Stimulated activated CD8-positive, alpha-beta memory T cell treated with anti-CD3 and anti-CD28 coated beads, Interleukin-2, amount 100 ng/mL, for 1 hour (primary cell): ENCODE data around the gene MS4A6E.
A peak's percentile ranks its signal among the peaks of the same experiment; 100 is the strongest.
"Not testable (repeated sequence)": the region's sequence is repeated elsewhere in the genome, so short reads cannot be mapped to it uniquely, and the experiment has no call there.

Experiments
- DNase-seq, 2 donors: peaks; one replicate each; pipeline ENCODE4 v3.0.0-alpha.2; 2020; ENCODE audit warnings: low read depth in 2 of 2

MS4A6E gene, protein sequence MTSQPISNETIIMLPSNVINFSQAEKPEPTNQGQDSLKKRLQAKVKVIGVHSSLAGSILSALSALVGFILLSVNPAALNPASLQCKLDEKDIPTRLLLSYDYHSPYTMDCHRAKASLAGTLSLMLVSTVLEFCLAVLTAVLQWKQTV

DNA sequence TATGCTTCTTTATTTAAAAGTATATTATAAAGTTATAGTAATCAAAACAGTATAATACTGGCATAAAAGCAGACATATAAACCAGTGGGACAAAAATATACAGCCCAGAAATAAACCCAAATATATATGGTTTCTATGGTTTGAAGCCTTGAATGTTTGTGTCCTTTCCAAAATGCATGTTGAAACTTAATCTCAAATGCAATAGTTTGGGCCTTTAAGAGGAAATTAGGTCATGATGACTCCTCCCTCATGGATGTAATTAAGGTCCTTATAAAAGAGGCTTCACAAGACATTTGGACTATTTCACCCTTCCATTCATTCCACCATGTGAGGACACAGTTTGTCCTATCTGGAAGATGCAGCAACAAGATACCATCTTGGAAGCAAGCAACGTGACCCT lies at the start of gene MS4A6E:
MS4A6E (plus strand) TSS at position 301 of the 400 bp plus-strand sequence. CDS start 7,641 bp downstream, outside the sequence.
- DNase-seq, result no peak

DNA sequence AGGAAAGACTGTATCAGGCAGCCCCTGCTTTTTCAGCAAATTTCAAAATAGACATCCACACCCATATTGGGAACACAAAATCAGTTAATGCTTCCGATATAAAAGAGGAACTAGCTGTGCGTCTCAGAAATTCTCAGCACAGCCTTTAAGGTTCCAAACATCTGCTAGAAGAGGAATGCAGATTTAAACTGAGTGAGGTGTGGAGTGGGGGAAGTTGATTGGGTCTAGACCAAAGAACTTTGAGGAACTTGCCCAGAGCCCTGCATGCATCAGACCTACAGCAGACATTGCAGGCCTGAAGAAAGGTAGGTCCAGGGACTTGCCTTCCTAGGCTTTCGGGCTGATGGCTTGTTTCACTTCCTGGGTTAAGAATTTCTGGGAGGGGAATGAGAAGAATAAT lies 46.6 kb upstream of the MS4A6E start, which contains the start of gene MS4A4A:
MS4A4A (plus strand) TSS at position 255 of the 400 bp plus-strand sequence; CDS start at position 265, 10 bp downstream.
- no peak for DNase-seq

DNA sequence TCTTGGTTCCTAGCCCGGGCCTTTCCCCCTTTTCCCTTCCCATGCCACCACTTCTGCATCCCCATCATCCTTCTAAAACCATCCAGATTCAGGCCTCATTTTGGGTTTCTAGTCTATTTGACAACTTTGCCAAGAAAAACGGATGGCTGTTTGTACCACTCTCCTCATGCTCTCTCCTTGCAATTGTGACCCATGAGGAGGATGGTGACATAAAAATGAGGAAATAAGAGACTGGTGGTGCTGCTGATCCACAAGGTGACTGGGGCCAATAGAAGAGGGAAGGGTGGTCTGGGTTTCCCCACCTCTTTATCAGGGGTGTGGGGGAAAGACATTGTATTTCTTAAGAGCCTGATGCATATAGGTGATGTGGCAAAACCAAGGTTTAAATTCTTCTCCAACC lies 45.6 kb upstream of the MS4A6E start:
- DNase-seq, result no peak

DNA sequence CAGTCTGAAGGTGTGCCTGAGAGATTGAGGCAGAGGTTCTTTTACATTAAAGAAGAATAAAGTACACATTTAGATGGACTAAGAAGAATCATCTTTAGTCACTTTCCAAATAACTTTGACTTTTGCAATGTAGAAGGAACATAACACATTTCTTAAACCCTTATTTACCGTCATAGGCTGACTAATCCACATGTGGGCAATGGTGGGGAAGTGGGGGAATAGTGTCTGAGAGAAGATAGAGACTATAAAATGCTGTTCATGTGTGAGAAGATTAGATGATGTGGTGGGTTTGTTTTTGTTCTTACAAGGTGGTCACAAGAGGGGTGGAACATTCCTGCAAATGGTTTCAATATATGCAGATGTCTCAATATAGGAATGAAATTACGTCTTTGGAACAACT lies 44.8 kb upstream of the MS4A6E start:
- DNase-seq, result no peak

DNA sequence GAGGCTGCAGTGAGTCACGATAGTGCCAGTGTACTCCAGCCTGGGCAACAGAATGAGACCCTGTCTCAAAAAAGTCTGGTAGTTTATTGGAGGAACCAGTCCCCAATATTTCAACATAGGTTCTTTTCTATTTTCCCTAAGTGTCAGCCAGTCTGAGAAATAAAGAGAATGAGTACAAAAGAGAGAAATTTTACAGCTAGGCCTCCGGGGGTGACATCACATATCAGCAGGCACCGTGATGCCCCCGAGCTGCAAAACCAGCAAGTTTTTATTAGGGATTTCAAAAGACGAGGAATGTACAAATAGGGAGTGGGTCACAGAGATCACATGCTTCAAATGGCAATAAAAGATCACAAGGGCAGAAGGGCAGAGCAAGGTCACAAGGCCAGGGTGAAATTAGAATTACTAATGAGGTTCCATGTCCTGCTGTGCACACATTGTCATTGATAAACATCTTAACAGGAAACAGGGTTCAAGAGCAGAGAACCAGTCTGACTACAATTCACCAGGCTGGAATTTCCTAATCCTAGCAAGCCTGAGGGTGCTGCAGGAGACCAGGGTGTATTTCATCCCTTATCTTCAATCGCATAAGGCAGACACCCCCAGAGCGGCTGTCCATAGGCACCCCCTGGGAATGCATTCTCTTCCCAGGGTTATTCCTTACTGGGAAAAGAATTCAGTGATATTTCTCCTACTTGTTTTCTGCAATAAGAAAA lies 41.5 kb upstream of the MS4A6E start:
- not testable (repeated sequence) for DNase-seq

DNA sequence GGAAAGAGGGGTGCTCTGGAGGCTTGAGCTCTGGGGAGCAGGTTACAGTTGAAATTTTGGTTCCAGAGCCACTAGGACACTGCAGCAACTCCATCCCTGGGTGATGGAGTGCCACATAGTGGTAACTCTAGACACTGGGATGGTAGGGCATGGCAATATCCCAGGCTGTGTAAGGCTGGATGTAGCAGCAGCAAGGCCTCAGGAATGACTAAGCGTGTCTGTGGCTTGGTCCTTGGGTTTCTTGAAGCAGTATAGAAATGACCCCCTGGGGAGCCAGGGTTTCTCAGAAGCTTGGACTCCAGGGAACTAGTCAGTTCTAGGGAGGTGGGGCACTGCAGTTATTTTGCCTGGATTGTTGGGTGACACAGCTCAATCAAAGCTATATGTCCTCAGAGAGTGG lies 38.5 kb upstream of the MS4A6E start:
- DNase-seq, result no peak

DNA sequence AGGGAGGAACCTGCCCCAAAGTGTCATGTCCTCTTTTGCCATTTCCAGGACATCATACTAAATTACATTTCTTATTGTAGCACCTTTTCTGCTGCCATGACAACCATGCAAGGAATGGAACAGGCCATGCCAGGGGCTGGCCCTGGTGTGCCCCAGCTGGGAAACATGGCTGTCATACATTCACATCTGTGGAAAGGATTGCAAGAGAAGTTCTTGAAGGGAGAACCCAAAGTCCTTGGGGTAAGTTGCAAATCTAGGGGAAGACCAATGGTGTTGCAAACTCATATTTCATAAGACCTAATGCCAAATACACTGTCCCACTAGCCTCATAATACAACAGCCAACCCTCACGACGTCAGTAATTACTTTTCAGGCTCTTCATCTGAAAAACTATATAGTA lies 34.9 kb upstream of the MS4A6E start:
- no peak for DNase-seq

DNA sequence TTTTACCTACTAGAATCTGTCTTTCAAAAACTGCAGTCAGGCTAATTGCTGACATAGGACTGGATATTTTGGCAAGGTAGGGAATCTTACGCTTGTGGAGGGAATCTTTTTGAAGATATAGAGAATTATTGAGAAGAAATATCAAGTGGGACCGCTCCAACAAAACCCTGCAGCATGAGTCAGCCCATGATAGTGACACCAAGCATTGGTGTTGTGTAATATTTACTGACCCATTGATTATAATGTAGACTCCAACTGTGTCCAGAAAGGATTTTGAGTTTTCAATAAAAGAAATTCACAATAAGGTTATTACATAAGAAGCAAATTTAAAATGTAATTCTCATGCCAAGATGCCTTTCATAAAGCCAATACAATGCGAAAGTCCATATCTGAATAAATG lies 25.9 kb upstream of the MS4A6E start:
- no peak for DNase-seq

DNA sequence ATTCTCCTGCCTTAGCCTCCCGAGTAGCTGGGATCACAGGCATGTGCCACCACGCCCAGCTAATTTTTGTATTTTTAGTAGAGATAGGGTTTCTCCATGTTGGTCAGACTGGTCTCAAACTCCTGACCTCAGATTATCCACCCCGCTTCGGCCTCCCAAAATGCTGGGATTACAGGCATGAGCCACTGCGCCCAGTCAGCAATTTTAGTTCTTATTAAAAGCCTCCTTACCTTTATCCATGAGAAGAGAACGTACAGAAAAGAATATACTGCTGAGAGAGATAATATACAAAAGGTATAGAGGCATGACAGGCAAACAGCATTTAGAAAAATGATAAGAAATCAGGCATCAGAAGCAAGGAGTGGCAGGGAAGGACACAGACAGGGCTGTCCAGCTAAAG lies 25.2 kb upstream of the MS4A6E start:
- DNase-seq, result not testable (repeated sequence)

DNA sequence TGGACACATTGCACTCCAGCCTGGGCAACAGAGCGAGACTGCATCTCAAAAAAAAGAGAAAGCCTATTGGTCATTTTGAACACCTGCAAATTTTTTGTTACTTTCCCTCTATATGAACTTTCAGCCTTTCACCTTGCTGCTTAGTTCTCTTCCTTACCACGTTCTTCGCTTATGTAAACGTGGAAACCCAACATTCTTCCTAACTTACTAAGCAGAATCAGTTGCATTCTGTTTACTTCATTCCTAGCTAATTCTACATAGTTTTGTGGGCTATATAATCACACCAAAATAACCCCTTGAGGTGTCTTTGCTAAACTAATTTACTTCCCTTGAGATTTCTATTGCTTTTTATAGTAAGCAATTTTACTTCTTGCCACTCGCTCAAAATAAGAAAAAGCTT lies 23.4 kb upstream of the MS4A6E start:
- DNase-seq, result no peak

DNA sequence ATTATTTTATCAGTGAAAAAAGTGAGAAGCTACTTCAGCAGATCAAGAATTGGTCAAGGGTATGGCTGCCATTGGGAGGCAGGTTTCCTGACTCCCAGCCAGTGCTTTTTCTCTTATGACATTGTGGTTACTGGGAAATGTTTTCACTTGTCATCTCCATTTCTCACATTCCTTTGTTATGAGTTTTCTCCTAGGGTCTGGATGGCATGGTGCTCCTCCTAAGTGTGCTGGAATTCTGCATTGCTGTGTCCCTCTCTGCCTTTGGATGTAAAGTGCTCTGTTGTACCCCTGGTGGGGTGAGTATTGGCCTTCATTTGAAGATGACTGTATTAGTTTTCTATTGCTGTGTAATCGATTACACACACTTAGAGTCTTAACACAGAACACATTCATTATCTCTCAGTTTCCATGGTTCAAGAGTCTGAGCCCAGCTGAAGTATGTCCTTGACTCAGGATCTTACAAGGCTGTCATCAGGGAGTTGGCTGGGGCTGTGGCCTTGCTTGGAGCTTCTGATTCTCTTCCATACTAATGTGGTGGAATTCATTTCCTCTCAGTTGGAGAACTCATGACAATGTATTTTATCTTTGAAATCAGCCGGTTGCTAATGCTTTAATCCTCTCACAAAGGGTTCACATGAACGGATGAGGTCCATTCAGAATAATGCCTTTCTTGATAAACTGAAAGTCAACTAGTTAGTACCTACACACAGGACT lies 21.0 kb upstream of the MS4A6E start:
- DNase-seq, result no peak

DNA sequence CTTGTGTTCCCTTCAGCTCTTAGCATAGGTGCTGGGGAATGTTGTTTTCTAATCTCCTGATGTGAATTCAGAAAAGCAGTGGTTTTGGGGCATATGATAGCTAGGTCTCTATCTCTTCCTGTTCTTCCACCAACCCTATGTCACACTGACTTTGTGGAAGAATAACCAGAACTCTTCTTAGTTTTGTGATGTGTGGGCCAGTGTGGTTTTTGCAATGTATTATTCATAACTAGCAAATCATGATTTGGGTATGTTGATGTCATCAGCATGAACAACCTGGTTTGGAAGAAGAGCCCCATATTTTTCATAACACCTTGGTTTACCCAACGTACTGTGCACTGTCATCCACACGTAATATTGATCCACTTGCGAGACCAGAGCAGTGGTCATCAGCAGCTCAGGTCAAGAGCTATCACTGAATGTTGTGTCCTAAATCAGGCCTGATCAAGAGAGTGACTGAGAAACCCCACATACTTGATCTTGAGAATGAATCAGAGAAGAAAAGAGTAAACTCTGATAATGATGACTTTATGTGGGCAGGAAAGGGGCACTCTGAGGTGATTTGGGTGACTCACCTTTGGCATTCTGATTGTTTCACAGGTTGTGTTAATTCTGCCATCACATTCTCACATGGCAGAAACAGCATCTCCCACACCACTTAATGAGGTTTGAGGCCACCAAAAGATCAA lies 19.4 kb upstream of the MS4A6E start:
- no peak for DNase-seq

DNA sequence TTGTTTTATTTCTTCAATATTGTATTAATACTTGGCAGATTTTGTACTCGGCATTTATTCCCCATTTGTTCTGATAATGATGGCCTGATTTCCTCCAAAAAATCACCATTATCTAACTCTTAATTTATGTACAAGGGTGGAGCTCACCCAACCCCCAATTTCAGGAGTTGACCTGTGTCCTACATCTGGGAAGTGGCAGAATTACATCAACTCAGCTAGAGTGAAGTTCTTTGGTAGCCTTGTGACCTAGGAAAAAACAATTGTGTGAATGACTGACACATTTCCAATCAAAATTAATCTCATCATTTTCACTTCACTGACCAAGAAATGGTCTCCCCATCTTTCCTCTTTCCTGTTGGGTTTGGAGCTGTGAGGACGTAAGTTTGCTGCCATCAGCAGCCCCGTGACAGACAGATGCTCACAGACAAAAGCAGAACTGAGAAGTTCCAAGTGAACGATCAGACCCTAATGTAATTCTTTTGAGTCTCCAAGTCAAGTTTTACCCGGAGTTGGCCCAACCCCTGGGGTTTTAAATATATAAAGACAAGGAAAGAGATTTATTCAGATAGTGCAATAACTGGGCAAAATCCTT lies 16.6 kb upstream of the MS4A6E start:
- no peak for DNase-seq

DNA sequence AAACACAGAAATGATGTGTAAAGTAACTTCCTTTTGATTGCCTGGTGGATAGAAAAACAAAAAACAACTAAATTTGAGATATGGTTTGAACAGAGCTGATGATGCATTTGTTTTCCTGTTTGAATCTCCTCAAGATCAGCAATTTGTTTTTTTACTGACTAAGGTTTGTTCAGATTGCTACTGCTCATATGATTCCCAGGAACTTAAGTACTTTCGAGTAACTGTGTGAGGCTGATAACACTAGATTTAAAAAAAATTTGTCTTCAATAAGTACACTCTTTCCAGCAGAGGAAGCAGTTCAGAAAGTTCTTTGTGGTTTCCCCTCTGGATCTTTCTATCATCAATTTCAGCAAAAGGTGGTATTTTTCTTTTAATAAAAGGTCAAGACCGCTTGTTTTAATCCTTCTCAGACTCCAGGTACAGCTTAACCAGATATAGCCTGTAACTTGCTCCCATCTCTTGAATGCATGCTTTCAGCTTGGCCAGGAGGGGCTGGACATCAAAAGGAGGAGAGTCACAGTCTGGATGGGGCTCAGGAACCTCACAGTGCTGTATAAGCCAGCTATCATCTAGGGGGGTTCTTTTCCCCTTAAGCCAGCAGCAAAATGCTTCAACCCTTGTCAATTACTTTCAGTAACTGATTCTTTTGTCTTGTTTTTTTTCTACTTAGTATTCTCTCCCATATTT lies 12.3 kb upstream of the MS4A6E start:
- no peak for DNase-seq

DNA sequence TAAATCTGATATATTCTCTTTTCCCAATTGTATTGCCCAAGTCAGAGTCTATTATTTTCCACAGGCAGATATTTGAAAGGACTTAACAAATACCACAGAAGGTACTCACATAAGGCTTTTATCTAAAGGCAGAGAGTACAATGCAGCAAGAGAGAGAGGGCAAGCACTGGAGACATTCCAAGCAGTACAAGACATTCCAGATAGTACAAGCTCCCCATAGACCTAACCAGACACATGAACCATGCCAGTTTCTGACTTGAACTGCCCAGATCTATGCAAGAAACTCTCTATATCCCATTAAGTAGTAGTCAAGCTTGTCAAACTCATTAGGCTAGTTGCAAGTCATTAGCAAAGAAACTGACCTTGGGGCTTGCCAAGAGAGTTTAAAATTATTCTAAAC lies 11.2 kb upstream of the MS4A6E start:
- DNase-seq, result no peak

DNA sequence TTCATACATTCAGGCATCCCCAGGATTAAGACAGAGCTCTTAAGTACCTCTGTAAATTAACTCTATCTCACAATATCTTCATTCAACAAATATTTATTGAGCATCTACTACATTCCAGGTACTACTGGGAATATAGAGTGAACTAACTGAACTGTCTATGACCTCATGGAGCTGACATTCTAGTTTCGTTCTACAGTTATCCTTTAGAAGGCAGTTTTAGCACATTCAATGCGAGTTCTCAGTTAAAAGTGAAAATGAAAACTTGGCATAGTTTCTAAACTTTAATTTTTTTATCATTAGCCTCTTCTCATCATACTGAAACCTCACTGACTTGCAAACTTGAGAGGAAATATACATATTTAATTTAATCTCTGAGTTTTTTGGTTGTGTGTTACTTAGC lies 10.7 kb upstream of the MS4A6E start:
- DNase-seq, result no peak

DNA sequence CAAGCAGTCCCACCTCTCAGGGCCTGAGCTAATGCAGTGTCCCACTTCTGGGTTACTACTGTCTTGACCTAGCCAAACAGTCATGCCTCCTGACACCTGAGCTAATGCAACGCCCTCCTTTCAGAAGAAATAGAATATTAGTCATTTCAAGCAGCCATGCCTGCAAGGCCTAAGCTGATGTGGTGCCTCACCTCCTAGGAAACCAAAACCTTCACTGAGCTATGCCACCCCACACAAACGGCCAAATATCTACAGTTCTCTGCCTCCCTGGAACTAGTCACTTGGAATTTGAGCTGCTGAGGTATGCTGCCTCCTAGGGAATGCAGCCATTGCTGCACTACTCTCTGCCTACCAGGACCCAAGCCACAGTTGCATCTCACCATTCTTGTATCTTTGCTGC lies 8.3 kb upstream of the MS4A6E start:
- no peak for DNase-seq

DNA sequence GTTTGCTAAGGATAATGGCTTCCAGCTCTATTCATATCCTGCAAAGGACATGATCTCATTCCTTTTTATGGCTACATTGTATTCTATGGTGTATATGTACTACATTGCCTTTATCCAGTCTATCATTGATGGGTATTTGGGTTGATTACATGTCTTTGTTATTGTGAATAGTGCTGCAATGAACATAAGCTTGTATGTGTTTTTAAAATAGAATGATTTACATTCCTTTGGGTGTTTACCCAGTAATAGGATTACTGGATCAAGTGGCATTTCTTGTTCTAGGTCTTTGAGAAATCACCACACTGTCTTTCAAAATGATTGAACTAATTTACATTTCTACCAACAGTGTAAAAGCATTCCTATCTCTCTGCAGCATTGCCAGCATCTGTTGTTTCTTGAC lies 6.0 kb upstream of the MS4A6E start:
- no peak for DNase-seq

DNA sequence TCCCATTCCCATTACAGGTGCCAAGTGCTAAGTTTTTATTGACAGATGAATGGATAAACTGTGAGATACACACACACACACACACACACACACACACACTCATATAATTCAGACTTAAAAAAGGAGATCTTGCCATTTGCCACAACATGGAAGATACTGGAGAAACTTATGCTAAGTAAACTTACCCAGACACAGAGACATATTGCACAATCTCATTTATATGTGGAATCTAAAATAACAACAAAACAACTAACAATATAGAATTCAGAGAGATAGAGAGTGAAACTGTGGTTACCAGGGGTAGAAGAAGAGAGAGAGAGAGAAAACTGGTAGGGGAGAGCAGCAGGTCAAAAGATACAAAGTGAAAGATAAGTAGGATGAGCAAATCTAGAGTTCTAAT lies 1.4 kb downstream of the MS4A6E start:
- no peak for DNase-seq

DNA sequence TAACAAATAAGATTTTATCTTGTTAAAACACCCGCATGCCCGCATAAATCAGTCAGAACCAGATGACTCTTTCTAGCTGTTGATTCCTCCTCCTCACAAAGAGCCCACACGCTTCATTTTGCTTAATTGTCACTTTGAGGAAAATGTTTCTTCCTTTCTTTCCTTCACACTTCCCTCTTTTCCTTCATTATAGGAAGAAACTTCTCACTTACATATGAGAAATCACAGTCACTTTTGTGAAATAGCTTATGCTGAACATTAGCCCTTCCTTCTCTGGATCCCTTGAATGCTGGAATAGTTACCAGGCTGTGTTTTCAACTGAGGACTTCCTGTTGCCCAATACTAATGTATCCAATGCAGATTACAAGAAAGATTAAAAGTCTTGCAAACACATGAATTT lies 5.8 kb downstream of the MS4A6E start:
- DNase-seq, result no peak

DNA sequence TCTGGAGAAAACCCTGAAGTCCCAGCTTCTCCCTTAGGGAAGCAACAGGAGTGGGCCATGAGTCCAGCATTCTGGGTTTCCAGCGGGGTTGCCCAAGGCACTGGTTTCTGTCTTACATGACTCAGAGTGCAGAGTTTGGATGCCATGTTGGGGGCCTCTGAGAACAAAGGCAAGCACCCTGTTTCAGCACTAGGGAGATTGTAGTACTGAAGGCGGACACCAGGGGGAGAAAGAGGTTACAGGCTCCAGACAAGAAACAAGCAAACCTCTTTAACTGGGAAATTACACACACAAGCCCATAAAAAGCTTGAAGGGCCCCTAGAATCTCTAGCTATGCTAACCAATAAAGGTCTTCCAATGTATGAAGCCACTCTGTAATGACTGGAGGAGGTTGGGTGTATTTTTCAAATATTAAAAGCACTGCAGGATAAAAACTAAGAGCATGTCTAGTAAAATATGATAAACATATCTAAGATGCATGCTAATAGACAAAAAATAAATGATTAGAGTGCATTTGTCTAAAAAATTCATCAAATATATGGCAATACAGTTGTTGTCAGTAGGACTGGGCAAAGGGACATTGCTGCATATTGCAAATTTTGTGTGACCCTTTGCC lies 7.1 kb downstream of the MS4A6E start:
- DNase-seq, result peak; percentile 13 to 20
